H54 (cell line): ENCODE results near the gene PRKCE.

Experiments used
- DNase-seq: peaks from one replicate; pipeline ENCODE4 v3.0.0; 2011; ENCODE audit warnings: low spot score, mixed read lengths; ENCODE audit not compliant: insufficient read length
- FAIRE-seq: peaks from 3 replicates; lab custom pipeline; 2011; peaks lifted over from hg19 to GRCh38; lab: Jason Lieb, UNC
- POLR2A ChIP-seq: IDR thresholded peaks from 2 replicates; pipeline ENCODE4 v1.6.1; 2011; ENCODE audit warnings: low read depth, mild to moderate bottlenecking, low read length

Gene PRKCE

GRCh38 chr2:46001741-46002506, 350.4 kb downstream of the PRKCE start:
- FAIRE-seq = no peak
- no peak for TF ChIP-seq POLR2A
- no peak for DNase-seq

GRCh38 chr2:46002507-46002883, 351.0 kb downstream of the PRKCE start:
- FAIRE-seq = no peak
- no peak for DNase-seq
- no peak for TF ChIP-seq POLR2A

- FAIRE-seq (no peak), DNase-seq (no peak)
- no peak for TF ChIP-seq POLR2A
Observed at GRCh38 chr2:46002947-46003346, 351.5 kb downstream of the PRKCE start.

GRCh38 chr2:46003903-46004473, 352.5 kb downstream of the PRKCE start:
- DNase-seq = no peak
- no peak for FAIRE-seq
- TF ChIP-seq POLR2A = no peak

- FAIRE-seq (no peak), DNase-seq (no peak)
- TF ChIP-seq POLR2A = no peak
Observed at GRCh38 chr2:46006473-46007025, 355.1 kb downstream of the PRKCE start.

GRCh38 chr2:46007412-46007811, 355.9 kb downstream of the PRKCE start:
- FAIRE-seq (no peak), DNase-seq (no peak)
- TF ChIP-seq POLR2A = no peak

- DNase-seq = no peak
- no peak for FAIRE-seq
- no peak for TF ChIP-seq POLR2A
Observed at GRCh38 chr2:46008091-46008870, 356.8 kb downstream of the PRKCE start.

GRCh38 chr2:46009315-46009714, 357.8 kb downstream of the PRKCE start:
- DNase-seq = no peak
- FAIRE-seq = no peak
- TF ChIP-seq POLR2A = no peak

GRCh38 chr2:46009772-46010171, 358.3 kb downstream of the PRKCE start:
- FAIRE-seq (no peak), DNase-seq (no peak)
- TF ChIP-seq POLR2A = no peak

GRCh38 chr2:46010223-46010924, 358.9 kb downstream of the PRKCE start:
- FAIRE-seq (no peak), DNase-seq (no peak)
- TF ChIP-seq POLR2A = no peak

GRCh38 chr2:46010925-46011490, 359.5 kb downstream of the PRKCE start:
- peak; percentile 25 for DNase-seq

GRCh38 chr2:46012618-46013240, 361.3 kb downstream of the PRKCE start:
- no peak for TF ChIP-seq POLR2A
- no peak for DNase-seq
- no peak for FAIRE-seq

More at GRCh38 chr2:46010925-46011490, 359.5 kb downstream of the PRKCE start:
- FAIRE-seq = peak; percentile 75
- TF ChIP-seq POLR2A = no peak

GRCh38 chr2:46013726-46014125, 362.3 kb downstream of the PRKCE start:
- TF ChIP-seq POLR2A = no peak
- FAIRE-seq (peak; percentile 15), DNase-seq (no peak)
